ENCODE data around the gene CASTOR2. TPM values are rescaled to one million over a fixed set of nuclear protein-coding genes. Genes with fewer than 3 reads are reported as not detected.
A peak's percentile ranks its signal among the peaks of the same experiment; 100 is the strongest.
"Not testable (repeated sequence)": the region's sequence is repeated elsewhere in the genome, so short reads cannot be mapped to it uniquely, and the experiment has no call there.

CASTOR2 gene
- total RNA-seq = 10 to 100 TPM; 14.0 to 27.6 (median 18.6) TPM

GRCh38 chr7:74964511-74965119 lies at the start of gene CASTOR2:
TSS of gene CASTOR2 (plus strand) at chr7:74964705. CDS start at chr7:74964986, 281 bp downstream.
- WGBS = no CpG with 5 or more reads among the region's 84 CpGs
- H3K4me3 ChIP-seq = peak within 1 kb of the TSS; percentile 24
- not testable (repeated sequence) for H3K27ac ChIP-seq, H3K36me3 ChIP-seq, H3K9me3 ChIP-seq, H3K4me1 ChIP-seq, H3K27me3 ChIP-seq
- DNase-seq (ENCODE audit: low spot score in 2 of 2) = peak in 1 of 2 donors; percentile 88

GRCh38 chr7:74922321-74922890 lies 42.1 kb upstream of the CASTOR2 start:
- not testable (repeated sequence) for H3K4me3 ChIP-seq; H3K4me1 ChIP-seq; H3K9me3 ChIP-seq; H3K36me3 ChIP-seq; H3K27ac ChIP-seq; DNase-seq (ENCODE audit: low spot score in 2 of 2); H3K27me3 ChIP-seq
- WGBS = 82% methylated on average over 8 of the region's 10 CpGs

- not testable (repeated sequence) for H3K27me3 ChIP-seq; H3K27ac ChIP-seq; DNase-seq (ENCODE audit: low spot score in 2 of 2); H3K9me3 ChIP-seq; H3K4me3 ChIP-seq; H3K4me1 ChIP-seq; H3K36me3 ChIP-seq
- WGBS = 100% methylated on average over 1 of the region's 1 CpG
These were observed 40.9 kb upstream of the CASTOR2 start for GRCh38 chr7:74923644-74924043.

DNA sequence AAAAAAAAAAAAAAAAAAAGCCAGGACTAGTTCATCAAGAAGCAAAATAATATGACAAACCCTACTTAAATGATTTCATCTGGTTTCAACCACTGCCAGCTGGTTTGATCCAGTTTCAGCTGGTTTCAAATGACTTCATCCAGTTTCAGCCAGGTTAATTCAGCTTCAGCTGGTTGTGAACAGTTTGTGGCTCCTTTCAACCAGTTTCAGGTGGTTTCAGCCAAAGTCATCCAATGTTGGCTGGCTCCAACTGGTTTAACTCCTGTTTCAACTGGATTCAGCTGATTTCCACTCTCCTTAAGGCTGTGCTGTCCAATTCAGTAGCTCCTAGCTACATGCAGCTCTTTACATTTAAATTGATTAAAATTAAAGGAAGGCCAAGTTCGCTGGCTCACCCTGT lies 37.5 kb upstream of the CASTOR2 start:
- not testable (repeated sequence) for H3K27me3 ChIP-seq; H3K27ac ChIP-seq; H3K4me3 ChIP-seq; H3K4me1 ChIP-seq; DNase-seq (ENCODE audit: low spot score in 2 of 2); H3K36me3 ChIP-seq; H3K9me3 ChIP-seq
- no CpG with 5 or more reads among the region's 1 CpG for WGBS

DNA sequence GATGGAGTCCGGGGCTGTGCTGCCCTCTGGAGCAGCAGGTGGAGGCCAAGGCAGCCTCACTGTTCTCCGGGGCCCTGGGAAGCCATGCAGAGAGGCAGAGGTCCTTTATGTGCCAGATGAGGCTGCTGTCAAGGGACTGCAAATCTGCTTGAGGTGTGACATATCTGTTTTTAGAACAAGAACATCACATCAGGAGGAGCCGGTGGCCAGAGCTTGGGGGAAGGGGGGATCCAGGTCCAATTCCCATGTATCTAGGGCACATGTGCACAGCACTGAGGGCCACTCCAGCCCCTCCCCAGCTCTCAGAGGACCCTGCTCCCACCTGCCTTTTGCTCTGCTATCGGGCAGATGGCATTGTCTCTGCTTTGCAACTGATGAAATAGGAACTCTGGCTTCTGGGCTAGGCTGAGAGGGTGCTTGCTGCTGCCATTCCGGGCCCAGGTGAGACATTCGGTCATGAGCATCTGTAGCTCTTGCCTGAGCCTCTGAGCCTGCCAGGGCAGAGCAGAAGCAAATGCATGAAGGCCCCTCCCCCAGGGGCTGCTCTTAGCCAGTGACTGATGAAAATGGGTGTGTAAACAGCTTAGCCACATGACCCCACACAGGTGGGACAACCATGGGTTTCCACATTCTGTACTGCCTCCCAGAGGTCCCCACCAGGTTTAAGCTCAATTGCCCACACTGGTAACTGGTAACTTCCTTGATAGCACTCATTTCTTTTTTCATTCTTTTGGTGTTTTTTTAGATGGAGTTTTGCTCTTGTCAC lies 32.8 kb upstream of the CASTOR2 start:
- WGBS = no CpG with 5 or more reads among the region's 6 CpGs

GRCh38 chr7:74939429-74939828 lies 25.1 kb upstream of the CASTOR2 start:
- H3K9me3 ChIP-seq; H3K27ac ChIP-seq; H3K4me3 ChIP-seq; H3K27me3 ChIP-seq; DNase-seq (ENCODE audit: low spot score in 2 of 2); H3K36me3 ChIP-seq; H3K4me1 ChIP-seq: not testable (repeated sequence)
- WGBS = no CpG with 5 or more reads among the region's 2 CpGs

More for the DNA sequence above, 32.8 kb upstream of the CASTOR2 start:
- not testable (repeated sequence) for H3K27me3 ChIP-seq; H3K27ac ChIP-seq; H3K9me3 ChIP-seq; H3K4me3 ChIP-seq; H3K36me3 ChIP-seq; DNase-seq (ENCODE audit: low spot score in 2 of 2); H3K4me1 ChIP-seq

DNA sequence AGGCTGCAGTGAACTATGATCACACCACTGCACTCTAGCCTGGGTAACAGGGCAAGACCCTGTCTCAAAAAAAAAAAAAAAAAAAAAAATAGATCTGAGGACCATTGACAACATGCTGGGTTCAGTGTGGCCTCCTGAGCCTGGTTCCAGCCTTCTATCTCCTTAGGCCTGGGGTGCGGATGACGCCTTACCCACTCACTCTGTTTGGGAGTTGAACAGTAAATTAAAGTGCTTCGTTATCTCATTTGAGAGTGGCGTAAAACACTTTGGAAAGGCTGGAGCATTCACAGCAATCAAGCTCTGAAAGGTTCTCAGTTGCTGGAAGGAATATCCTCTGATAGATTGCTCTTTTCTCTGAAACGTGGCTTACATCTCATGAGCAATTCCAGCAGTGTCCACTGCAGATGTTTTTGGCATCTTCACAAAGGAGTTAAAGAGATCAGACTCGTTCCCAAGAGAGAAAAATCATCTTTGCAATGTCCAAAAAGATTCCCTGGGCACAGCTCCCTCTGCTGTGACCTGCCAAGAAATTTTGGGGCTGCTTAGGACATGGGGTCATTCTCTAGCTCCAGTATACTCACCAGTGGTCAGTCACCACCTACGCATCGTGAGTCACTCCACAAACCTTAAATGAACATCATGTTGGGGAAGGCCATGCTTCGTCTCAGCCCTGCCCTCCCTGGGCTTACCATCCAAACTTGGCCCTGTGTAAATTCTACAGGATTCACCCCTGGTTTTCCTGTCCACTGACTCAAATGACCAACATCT lies 23.0 kb upstream of the CASTOR2 start:
- H3K9me3 ChIP-seq; H3K4me1 ChIP-seq; DNase-seq (ENCODE audit: low spot score in 2 of 2); H3K36me3 ChIP-seq; H3K27me3 ChIP-seq; H3K4me3 ChIP-seq; H3K27ac ChIP-seq: not testable (repeated sequence)
- 58% methylated on average over 3 of the region's 9 CpGs for WGBS

GRCh38 chr7:74943923-74944322 lies 20.6 kb upstream of the CASTOR2 start:
- not testable (repeated sequence) for H3K27ac ChIP-seq; H3K36me3 ChIP-seq; H3K4me1 ChIP-seq; H3K9me3 ChIP-seq; DNase-seq (ENCODE audit: low spot score in 2 of 2); H3K4me3 ChIP-seq; H3K27me3 ChIP-seq
- no CpG with 5 or more reads among the region's 4 CpGs for WGBS

DNA sequence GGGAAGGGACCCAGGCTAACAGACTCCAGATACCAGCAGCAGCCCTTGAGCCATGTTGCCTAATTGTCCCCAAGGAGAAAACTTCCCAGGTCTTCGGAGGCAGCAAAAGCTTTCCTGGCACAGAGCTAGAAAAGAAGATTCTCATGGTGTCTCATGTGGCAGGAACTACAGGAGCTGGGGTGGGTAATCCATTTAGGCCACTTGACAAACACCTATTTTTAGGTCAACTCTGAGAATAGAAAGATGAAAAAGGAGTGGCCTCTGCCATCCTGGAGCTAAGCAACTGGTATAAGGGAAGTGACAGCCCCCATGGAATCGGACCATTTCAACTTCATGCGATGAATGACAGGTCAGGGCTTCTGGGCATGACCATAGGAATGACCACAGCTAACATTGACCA lies 16.8 kb upstream of the CASTOR2 start:
- not testable (repeated sequence) for H3K4me1 ChIP-seq; H3K9me3 ChIP-seq; H3K27me3 ChIP-seq; DNase-seq (ENCODE audit: low spot score in 2 of 2); H3K36me3 ChIP-seq; H3K4me3 ChIP-seq; H3K27ac ChIP-seq
- no CpG with 5 or more reads among the region's 3 CpGs for WGBS

DNA sequence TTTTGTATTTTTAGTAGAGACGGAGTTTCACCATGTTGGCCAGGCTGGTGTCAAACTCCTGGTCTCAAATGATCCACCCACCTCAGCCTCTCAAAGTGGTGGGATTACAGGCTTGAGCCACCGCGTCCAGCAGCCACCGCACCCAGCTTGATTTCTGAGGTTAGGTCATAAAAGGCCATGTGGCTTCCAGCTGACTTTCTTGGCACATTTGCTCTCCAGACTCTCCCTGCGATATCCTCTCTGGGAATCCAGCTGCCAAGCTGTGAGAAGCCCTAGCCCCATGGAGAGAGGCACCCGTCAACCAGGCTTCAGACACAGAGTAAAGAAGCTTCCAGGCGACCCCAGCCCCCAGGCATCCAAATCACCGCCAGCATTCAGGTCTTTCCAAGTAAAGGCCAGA lies 10.7 kb upstream of the CASTOR2 start:
- DNase-seq (ENCODE audit: low spot score in 2 of 2); H3K27ac ChIP-seq; H3K9me3 ChIP-seq; H3K4me1 ChIP-seq; H3K36me3 ChIP-seq; H3K27me3 ChIP-seq; H3K4me3 ChIP-seq: not testable (repeated sequence)
- WGBS = no CpG with 5 or more reads among the region's 8 CpGs

DNA sequence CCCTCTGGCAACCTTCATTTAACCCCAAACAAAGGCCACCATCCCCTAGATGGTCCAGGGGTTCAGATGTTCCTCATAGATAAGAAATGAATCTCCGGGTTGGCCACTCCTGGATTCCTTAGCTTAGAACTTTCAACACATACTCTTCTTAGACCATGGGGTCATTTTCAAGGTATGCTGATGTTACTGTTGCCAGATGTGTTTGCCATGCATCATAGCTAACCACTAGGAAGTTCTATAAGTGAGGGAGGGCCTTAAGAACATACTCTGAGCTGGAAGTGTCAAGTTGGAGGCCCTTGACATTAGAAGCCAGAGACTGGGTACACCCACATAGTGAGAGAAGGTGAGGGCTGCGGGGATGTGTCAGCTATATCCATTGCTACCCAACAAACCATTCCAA lies 6.2 kb upstream of the CASTOR2 start:
- WGBS = no CpG with 5 or more reads among the region's 2 CpGs
- H3K27ac ChIP-seq; DNase-seq (ENCODE audit: low spot score in 2 of 2); H3K9me3 ChIP-seq; H3K36me3 ChIP-seq; H3K4me1 ChIP-seq; H3K4me3 ChIP-seq; H3K27me3 ChIP-seq: not testable (repeated sequence)

- H3K4me3 ChIP-seq = peak overlapping the region; percentile 24
- not testable (repeated sequence) for H3K27ac ChIP-seq; H3K36me3 ChIP-seq; DNase-seq (ENCODE audit: low spot score in 2 of 2); H3K27me3 ChIP-seq; H3K4me1 ChIP-seq; H3K9me3 ChIP-seq
- 23% methylated on average over 17 of the region's 32 CpGs for WGBS
These were observed 598 bp upstream of the CASTOR2 start for GRCh38 chr7:74963704-74964510.

DNA sequence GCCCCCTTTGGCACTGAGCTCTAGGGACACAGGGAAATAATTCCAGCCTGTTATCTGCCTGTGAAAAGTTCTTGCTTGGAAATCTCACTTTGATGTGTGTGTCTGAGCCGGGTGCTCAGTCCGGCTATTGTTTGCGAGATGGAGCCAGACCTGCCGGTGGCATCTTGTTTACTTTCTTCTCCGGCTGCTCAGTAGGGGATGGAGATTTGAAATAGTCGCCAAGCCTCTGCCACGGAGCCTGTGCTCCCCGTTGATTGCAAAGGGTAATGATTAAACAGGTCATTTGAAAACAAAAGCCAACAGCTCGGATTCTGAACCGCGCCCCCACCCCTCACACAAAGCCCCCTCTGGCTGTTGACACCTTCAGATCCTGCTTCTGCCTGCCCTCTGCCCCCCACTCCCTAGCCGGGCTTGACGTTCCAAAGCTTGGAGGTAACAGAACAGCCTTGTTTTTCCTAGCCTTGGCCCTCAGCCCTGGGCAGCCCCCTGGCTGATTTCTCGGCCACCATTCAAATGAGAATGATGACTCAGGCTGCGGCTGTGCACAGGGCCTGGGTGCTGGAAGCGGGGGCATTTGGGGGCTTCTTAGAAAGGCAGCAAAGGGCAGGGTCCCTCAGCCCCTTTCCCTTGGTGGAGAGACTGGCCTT lies 1.8 kb downstream of the CASTOR2 start:
- H3K9me3 ChIP-seq, H3K4me3 ChIP-seq: not testable (repeated sequence)
- no CpG with 5 or more reads among the region's 16 CpGs for WGBS

More for the DNA sequence above, 1.8 kb downstream of the CASTOR2 start:
- H3K36me3 ChIP-seq; H3K27ac ChIP-seq; H3K4me1 ChIP-seq; H3K27me3 ChIP-seq; DNase-seq (ENCODE audit: low spot score in 2 of 2): not testable (repeated sequence)

Measured in suprapubic skin (tissue), 4 donors.